ENCODE measurements around the gene SSBP2.

Gene SSBP2

GRCh38 chr5:81393430-81393782, 357.5 kb downstream of the SSBP2 start:
- DNase-seq, result no peak
- Histone ChIP-seq H3K9me3 (no peaks in the 10 kb centered on the region), H3K4me3 (ENCODE audit: low read depth, low read length) (peak overlapping the region; percentile 45), H3K4me1 (no peaks in the 10 kb centered on the region), H3K27me3 (no peaks in the 10 kb centered on the region), H3K36me3 (no peaks in the 10 kb centered on the region)
- TF ChIP-seq, protein P1, sequence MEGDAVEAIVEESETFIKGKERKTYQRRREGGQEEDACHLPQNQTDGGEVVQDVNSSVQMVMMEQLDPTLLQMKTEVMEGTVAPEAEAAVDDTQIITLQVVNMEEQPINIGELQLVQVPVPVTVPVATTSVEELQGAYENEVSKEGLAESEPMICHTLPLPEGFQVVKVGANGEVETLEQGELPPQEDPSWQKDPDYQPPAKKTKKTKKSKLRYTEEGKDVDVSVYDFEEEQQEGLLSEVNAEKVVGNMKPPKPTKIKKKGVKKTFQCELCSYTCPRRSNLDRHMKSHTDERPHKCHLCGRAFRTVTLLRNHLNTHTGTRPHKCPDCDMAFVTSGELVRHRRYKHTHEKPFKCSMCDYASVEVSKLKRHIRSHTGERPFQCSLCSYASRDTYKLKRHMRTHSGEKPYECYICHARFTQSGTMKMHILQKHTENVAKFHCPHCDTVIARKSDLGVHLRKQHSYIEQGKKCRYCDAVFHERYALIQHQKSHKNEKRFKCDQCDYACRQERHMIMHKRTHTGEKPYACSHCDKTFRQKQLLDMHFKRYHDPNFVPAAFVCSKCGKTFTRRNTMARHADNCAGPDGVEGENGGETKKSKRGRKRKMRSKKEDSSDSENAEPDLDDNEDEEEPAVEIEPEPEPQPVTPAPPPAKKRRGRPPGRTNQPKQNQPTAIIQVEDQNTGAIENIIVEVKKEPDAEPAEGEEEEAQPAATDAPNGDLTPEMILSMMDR (IDR thresholded peaks at IDR 0.05; ENCODE audit: low read depth, low read length), result no peak

DNA sequence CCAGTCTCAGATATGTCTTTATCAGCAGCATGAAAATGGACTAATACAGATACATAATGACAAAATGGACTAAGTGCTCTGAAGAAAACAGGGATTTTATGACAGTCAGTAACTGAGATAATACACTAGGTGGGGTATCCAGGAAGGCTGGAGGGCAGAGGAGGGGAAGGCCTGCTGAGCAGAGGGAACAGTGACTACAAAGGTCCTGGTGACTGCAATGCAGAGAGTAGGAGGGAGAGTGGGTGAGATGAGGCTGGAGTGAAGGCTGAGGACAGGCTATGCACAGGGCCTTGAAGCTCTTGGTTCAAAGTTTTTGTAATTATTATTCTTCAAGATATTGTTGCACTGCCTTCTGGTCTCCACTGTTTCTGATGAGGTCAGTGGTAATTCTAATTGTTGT, 361.9 kb downstream of the SSBP2 start:
- H3K36me3 ChIP-seq, result no peaks in the 10 kb centered on the region
- TF ChIP-seq, protein P1 (IDR thresholded peaks at IDR 0.05; ENCODE audit: low read depth, low read length), result no peak
- H3K4me3 ChIP-seq (ENCODE audit: low read depth, low read length), result no peak overlapping the region
- no peaks in the 10 kb centered on the region for H3K9me3 ChIP-seq
- H3K27me3 ChIP-seq, result no peaks in the 10 kb centered on the region
- no peak for DNase-seq
- H3K4me1 ChIP-seq, result no peaks in the 10 kb centered on the region

GRCh38 chr5:81388169-81388568, 362.7 kb downstream of the SSBP2 start:
- DNase-seq, result no peak
- no peaks in the 10 kb centered on the region for H3K9me3 ChIP-seq
- no peaks in the 10 kb centered on the region for H3K27me3 ChIP-seq
- H3K36me3 ChIP-seq, result no peaks in the 10 kb centered on the region
- TF ChIP-seq, protein P1 (IDR thresholded peaks at IDR 0.05; ENCODE audit: low read depth, low read length), result no peak
- H3K4me3 ChIP-seq (ENCODE audit: low read depth, low read length), result no peak overlapping the region
- no peaks in the 10 kb centered on the region for H3K4me1 ChIP-seq

GRCh38 chr5:81383867-81384266, 367.0 kb downstream of the SSBP2 start:
- no peak overlapping the region for H3K4me3 ChIP-seq (ENCODE audit: low read depth, low read length)
- no peaks in the 10 kb centered on the region for H3K9me3 ChIP-seq
- no peaks in the 10 kb centered on the region for H3K4me1 ChIP-seq
- no peaks in the 10 kb centered on the region for H3K36me3 ChIP-seq
- no peak for DNase-seq
- TF ChIP-seq, protein P1 (IDR thresholded peaks at IDR 0.05; ENCODE audit: low read depth, low read length), result no peak
- no peaks in the 10 kb centered on the region for H3K27me3 ChIP-seq

DNA sequence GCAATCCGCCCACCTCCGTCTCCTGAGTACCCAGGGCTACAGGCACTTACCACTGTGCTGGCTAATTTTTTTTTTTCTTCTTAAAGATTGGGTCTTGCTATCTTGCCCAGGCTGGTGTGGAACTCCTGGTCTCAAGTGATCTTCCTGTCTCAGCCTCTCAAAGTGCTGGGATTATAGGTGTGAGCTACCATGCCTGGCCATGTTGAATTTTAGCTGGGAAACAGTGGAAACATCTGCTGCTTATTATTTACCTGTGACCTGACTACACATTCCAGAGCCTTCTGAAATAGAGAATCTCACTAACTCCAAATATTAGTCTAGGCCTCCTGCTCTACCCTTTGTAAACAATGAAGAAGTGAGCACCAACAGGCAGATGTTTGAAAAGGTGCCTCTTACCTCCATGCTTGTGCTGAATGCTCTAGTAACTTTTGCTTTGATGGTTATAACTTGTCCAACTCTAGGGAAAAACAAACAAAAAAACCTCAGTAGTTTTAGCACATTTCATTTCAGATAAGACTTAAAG, 379.5 kb downstream of the SSBP2 start:
- Histone ChIP-seq H3K9me3 (no peaks in the 10 kb centered on the region), H3K4me3 (ENCODE audit: low read depth, low read length) (no peak overlapping the region), H3K36me3 (no peaks in the 10 kb centered on the region), H3K27me3 (no peaks in the 10 kb centered on the region), H3K4me1 (no peaks in the 10 kb centered on the region)
- TF ChIP-seq, protein P1 (IDR thresholded peaks at IDR 0.05; ENCODE audit: low read depth, low read length), result no peak
- no peak for DNase-seq

DNA sequence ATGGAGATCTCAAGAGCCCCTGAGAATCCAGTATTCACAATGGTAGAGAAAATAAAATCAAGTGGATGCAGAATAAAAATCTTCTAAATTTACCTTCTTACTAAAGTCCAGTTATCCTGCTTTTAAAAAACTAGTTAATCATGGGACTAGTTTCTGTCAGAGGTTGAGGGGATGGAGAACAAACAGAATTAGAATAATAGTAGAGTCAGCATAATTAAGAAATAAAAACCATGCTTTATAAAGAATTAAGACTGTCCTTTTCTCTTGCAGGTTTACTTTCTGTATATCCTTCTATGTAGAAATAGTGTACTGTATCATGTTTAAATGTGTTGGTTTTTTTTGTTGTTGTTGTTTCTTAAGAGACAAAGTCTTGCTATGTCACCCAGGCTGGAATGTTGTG, 380.0 kb downstream of the SSBP2 start:
- H3K4me3 ChIP-seq (ENCODE audit: low read depth, low read length), result no peak overlapping the region
- TF ChIP-seq, protein P1 (IDR thresholded peaks at IDR 0.05; ENCODE audit: low read depth, low read length), result no peak
- no peaks in the 10 kb centered on the region for H3K9me3 ChIP-seq
- H3K36me3 ChIP-seq, result no peaks in the 10 kb centered on the region
- H3K4me1 ChIP-seq, result no peaks in the 10 kb centered on the region
- DNase-seq, result no peak
- no peaks in the 10 kb centered on the region for H3K27me3 ChIP-seq

Data from BE2C (cell line).